ENCODE data around the gene DNAJB6.
"Not testable (repeated sequence)": the region's sequence is repeated elsewhere in the genome, so short reads cannot be mapped to it uniquely, and the experiment has no call there.

DNAJB6 gene

GRCh38 chr7:157438121-157439025 is 101.6 kb downstream of the DNAJB6 start:
- H3K4me3 ChIP-seq (ENCODE audit: low read depth, low read length) = no peak overlapping the region

DNA sequence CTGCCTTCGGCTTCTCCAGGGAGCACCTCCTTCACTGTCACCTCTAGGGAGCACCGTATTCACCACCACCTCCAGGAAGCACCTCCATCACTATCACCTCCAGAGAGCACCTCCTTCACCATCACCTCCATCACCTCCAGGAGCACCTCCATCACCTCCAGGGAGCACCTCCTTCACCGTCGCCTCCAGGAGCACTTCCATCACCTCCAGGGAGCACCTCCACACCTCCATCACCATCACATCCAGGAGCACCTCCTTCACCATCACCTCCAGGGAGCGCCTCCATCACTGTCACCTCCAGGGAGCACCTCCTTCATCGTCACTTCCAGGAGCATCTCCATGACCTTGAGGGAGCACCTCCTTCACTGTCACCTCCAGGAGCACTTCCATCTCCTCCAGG is 102.3 kb downstream of the DNAJB6 start:
- H3K4me3 ChIP-seq (ENCODE audit: low read depth, low read length) = no peak overlapping the region

DNA sequence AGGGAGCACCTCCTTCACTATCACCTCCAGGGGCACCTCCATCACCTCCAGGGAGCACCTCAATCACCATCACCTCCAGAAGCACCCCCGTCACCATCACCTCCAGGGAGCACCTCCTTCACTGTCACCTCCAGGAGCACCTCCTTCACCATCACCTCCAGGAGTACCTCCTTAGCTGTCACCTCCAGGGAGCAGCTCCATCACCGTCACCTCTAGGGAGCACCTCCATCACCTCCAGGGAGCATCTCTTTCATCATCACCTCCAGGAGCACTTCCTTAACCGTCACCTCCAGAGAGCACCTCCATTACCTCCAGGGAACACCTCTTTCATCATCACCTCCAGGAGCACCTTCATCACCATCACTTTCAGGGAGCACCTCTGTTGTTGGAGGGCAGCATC is 103.0 kb downstream of the DNAJB6 start:
- H3K4me3 ChIP-seq (ENCODE audit: low read depth, low read length) = no peak overlapping the region

GRCh38 chr7:157440346-157441022 is 103.7 kb downstream of the DNAJB6 start:
- H3K4me3 ChIP-seq (ENCODE audit: low read depth, low read length) = no peak overlapping the region

DNA sequence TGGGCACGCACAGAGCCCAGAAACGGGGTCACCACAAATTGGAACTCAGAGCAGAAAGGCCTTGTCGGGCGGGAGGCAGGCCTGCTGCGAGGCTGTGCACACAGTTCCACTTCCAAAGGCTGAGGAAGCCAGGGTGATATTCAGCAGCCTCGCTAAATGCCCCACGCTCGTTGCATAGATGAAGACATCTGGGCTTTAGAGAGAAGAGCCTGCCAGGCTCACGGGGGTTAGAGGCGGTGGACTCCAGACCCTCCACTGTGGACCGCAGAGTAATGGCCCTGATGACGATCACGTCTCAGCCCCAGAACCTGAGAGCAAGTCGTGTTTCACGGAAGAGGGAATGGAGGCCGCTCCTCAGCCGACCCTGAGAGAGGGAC is 104.2 kb downstream of the DNAJB6 start:
- no peak overlapping the region for H3K4me3 ChIP-seq (ENCODE audit: low read depth, low read length)

DNA sequence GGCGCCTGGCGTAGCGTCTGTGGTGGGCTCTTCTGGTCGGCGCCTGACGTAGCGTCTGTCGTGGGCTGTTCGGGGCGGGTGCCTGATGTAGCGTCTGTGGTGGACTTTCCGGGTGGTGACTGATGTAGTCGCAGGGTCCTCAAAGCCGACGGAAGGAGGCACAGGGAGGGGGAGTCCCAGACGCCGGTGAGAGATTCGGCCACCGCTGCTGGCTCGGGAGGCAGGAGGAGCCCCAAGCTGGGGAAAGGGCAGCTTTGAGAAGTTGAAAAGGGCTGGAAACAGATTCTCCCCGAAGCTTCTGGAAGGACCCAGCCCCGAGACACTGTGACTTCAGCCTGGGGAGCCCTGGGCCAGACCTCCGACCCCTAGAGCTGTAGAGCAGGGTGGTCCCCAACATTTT is 105.7 kb downstream of the DNAJB6 start:
- no peak overlapping the region for H3K4me3 ChIP-seq (ENCODE audit: low read depth, low read length)

GRCh38 chr7:157442993-157443831 is 106.4 kb downstream of the DNAJB6 start:
- H3K4me3 ChIP-seq (ENCODE audit: low read depth, low read length) = no peak overlapping the region

- H3K4me3 ChIP-seq (ENCODE audit: low read depth, low read length) = no peak overlapping the region
These were observed 107.4 kb downstream of the DNAJB6 start for GRCh38 chr7:157444011-157444842.

DNA sequence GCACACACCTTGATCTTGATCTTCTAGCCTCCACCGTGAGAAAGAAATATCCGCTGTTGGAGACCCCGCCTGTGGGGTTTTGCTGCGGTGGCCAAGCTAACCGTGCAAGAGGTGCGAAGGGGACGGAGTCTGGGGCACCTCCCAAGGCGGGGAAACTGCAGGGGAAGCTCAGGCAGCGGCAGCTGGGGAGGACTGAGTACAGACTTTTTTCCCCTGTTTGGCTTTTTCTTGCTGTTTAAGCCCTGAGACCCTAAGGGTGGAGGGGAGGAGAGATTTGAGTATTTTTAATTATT is 108.0 kb downstream of the DNAJB6 start:
- no peak overlapping the region for H3K4me3 ChIP-seq (ENCODE audit: low read depth, low read length)

GRCh38 chr7:157445246-157445955 is 108.6 kb downstream of the DNAJB6 start:
- no peak overlapping the region for H3K4me3 ChIP-seq (ENCODE audit: low read depth, low read length)

DNA sequence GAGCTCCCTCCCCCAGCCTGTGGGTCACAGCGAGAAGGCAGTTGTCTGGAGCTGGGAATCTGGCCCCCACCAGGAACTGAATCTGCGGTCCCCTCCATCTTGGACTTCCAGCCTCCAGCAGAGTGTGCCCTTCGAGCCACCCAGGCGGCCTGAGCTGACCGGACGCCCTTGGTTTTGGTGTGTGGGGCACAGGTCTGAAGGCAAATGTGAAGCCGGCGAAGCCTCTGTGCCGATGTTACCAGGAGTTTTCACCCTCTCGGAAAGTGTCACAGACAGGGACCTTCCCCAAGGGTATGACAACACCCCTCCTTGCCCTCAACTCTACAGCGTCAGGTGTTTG is 109.1 kb downstream of the DNAJB6 start:
- H3K4me3 ChIP-seq (ENCODE audit: low read depth, low read length) = no peak overlapping the region

GRCh38 chr7:157446322-157446721 is 109.5 kb downstream of the DNAJB6 start:
- H3K4me3 ChIP-seq (ENCODE audit: low read depth, low read length) = no peak overlapping the region

- not testable (repeated sequence) for H3K4me3 ChIP-seq (ENCODE audit: low read depth, low read length)
These were observed 117.2 kb downstream of the DNAJB6 start for GRCh38 chr7:157454003-157454402.

DNA sequence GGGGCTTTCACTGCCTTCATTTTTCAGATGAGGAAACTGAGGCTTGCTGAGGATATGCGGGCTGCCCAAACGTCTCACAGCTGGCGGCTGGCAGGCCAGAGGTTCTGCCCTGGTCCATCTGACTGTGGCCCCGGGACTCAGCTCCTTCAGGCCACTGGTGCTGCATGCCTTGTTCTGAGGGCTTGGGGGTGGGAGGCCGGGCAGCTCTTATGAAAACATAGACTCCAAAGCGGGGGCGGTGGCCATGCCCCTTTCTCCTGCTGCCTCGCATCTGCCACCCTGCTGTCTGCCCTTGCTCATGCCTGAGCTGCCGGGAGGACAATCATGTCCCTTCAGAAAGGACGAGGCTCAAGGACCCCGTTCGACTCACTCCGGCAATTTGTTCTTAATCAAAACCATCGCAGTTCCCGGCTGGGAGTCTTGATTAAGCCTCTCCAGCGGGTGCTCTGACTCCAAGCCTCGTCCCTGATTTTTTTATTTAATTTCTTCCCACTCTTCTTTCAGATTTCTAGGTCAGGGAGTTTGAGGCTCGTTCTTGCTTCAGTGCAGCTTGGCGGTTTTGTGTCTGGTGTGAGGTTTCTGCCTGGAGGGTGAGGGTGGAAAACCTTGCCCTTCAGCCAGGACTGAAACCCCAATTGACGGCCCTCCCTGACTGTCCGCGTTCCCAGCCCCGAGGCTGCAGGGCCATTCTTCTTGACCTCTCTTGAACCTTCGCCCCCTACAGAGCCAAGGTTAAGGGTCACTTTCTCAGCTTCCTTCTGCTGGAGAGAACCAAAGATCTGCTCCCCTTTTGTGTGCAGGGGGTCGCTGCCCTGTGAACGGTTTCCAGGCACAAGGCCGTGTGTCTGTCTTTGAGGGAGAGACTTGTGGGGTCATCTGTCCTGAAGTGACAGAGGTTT is 120.8 kb downstream of the DNAJB6 start:
- no peak overlapping the region for H3K4me3 ChIP-seq (ENCODE audit: low read depth, low read length)

GRCh38 chr7:157458254-157458633 is 121.4 kb downstream of the DNAJB6 start:
- H3K4me3 ChIP-seq (ENCODE audit: low read depth, low read length) = no peak overlapping the region

- H3K4me3 ChIP-seq (ENCODE audit: low read depth, low read length) = no peak overlapping the region
These were observed 123.2 kb downstream of the DNAJB6 start for GRCh38 chr7:157459966-157460365.

DNA sequence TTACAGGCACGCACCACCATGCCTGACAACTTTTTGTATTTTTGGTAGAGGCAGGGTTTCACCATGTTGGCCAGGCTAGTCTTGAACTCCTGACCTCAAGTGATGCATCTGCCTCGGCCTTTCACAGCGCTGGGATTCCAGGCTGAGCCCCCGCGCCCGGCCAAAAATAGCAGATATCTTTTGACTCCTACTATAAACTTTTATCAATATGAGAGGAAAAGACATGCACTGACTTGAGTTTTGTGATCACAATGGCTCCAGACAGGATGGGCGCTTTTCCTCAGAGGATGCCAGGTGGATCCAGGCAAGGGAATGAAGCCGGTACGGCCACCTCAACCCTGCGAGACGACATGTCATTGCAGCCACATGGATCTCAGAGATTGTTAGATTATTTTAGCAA is 123.9 kb downstream of the DNAJB6 start:
- H3K4me3 ChIP-seq (ENCODE audit: low read depth, low read length) = no peak overlapping the region

DNA sequence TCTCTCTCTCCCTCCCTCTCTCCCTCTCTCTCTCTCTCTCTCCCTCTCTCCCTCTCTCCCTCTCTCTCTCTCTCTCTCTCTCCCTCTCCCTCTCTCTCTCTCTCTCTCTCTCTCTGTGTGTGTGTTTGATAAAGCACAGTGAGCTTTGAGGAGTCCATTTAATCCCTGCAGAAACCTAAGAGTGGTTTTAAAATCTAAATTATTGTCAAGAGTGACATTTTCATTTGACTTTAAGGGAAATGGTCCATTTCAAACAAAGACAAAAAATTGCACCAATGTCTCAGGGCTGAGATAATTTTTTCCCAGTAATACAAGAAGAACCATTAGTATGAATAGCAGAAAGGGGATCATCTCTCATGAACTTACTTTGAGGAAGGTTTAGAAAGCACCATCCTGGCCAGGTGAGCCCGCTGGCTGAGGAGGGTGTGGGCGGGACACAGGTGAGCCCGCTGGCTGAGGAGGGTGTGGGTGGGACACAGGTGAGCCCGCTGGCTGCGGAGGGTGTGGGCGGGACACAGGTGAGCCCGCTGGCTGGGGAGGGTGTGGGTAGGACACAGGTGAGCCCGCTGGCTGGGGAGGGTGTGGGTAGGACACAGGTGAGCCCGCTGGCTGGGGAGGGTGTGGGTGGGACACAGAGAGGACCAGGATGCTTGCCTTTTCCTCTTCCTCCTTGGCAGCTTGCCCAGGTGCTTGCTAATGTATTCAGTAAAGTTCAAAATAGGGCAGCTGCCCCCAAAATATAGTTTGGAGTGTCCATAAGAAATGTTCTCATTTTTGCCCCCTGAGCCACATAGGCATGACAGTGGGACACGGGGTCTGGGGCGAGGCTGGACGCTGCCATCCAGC is 125.0 kb downstream of the DNAJB6 start:
- no peak overlapping the region for H3K4me3 ChIP-seq (ENCODE audit: low read depth, low read length)

DNA sequence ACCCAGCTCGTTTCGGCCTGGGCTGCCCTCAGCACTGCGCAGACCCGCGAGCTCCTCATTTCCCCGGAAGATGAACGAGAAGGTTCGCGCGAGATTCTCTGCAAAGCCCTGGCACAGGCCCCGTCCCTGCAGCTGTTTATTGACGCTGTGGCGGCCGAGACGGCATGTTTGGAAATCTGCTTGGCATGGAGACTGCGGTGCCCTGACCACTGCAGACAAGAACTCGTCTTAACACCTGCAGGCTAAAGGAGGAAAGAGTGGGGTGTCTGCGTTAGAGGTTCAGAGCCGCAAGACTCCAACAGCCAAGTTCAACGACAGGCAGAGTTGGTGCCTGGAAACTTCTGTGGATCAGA is 125.6 kb downstream of the DNAJB6 start:
- H3K4me3 ChIP-seq (ENCODE audit: low read depth, low read length) = no peak overlapping the region
